Heart left ventricle (tissue), 13 donors: ENCODE results near the gene PPP1R15A.

ENCODE experiments used
- CTCF ChIP-seq, 12 donors: fragments of 200-600 bp; sonication (generic) in 4 of 12; IDR thresholded peaks; one replicate each; pipeline versions ENCODE4 v1.5.0 to v1.8.0; 2018 to 2022; ENCODE audit warnings: antibody characterized with exemption in 12 of 12, mild to moderate bottlenecking in 5 of 12
- POLR2A ChIP-seq, 2 donors: fragments of 450-650 bp; IDR thresholded peaks; one replicate each; pipeline ENCODE4 v1.6.1; 2017; ENCODE audit warnings: antibody characterized with exemption in 2 of 2, mild to moderate bottlenecking in 2 of 2, moderate library complexity in 2 of 2
- donor health status: ischemic (EF 13 %, LVEDD 7.1; RV severe dilation, severe dysfunction).
- donor health status: DM: no; HTN: yes; CAD: no.
- donor health status: DM: no; HTN: no; CAD: no.
- donor health status: ischemic (EF 25% LVEDD 6.9; RV normal size, moderate dysfunction).
- donor health status: ischemic (EF 25% LVEDD 5.7; RV mildly dilated, moderate dysfunction).
- donor health status: ischemic (EF 35%, LVEDD 5.7; RV mildly dilated, moderate dysfunction).
- donor health status: nonischemic (EF 11% LVEDD 7.7; RV severe dilation, severe dysfunction).
- donor health status: DM: yes; HTN: yes; CAD: no.
- donor health status: PGD.
- donor health status: ischemic (EF 29% LVEDD 5.4; RV normal size, mild dysfunction).
- donor health status: nonischemic (EF 23%, LVEDD 6.1; RV moderate dilation, normal function).

DNA sequence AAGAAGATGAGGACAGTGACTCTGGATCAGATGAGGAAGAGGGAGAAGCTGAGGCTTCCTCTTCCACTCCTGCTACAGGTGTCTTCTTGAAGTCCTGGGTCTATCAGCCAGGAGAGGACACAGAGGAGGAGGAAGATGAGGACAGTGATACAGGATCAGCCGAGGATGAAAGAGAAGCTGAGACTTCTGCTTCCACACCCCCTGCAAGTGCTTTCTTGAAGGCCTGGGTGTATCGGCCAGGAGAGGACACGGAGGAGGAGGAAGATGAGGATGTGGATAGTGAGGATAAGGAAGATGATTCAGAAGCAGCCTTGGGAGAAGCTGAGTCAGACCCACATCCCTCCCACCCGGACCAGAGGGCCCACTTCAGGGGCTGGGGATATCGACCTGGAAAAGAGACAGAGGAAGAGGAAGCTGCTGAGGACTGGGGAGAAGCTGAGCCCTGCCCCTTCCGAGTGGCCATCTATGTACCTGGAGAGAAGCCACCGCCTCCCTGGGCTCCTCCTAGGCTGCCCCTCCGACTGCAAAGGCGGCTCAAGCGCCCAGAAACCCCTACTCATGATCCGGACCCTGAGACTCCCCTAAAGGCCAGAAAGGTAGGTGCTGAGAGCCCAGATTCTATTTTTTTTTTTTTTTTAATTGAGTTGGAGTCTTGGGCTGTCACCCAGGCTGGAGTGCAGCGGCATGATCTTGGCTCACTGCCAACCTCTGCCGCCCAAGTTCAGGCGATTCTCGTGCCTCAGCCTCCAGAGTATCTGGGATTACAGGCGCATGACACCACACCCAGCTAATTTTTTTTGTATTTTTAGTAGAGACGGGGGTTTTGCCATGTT is 2.3 kb downstream of the PPP1R15A start:
- TF ChIP-seq CTCF (IDR thresholded peaks at IDR 0.05) (no peak), POLR2A (IDR thresholded peaks at IDR 0.05) (no peak)
